Neuron (in vitro differentiated cells): ENCODE data around the gene OR9Q1.
"Not testable (repeated sequence)": the region's sequence is repeated elsewhere in the genome, so short reads cannot be mapped to it uniquely, and the experiment has no call there.

ENCODE experiments used
- H2AFZ ChIP-seq: one replicate; pipeline ENCODE4 v1.6.1; 2013; ENCODE audit warnings: low read depth, mild to moderate bottlenecking, inconsistent platforms, low read length, moderate library complexity
- H3K27me3 ChIP-seq: one replicate; pipeline ENCODE4 v1.6.1; 2013; ENCODE audit warnings: low read length; ENCODE audit not compliant: insufficient read depth
- H3K36me3 ChIP-seq: one replicate; pipeline ENCODE4 v1.6.1; 2013; ENCODE audit warnings: low read length; ENCODE audit not compliant: insufficient read depth
- H3K4me1 ChIP-seq: one replicate; pipeline ENCODE4 v1.6.1; 2013; ENCODE audit warnings: low read length; ENCODE audit not compliant: insufficient read depth
- H3K4me3 ChIP-seq: 2 replicates; pipeline ENCODE4 v1.5.1; 2013; ENCODE audit warnings: mild to moderate bottlenecking, low read length, moderate library complexity
- H3K9me3 ChIP-seq: one replicate; pipeline ENCODE4 v1.6.1; 2013; ENCODE audit warnings: low read length

The OR9Q1 gene

GRCh38 chr11:58023435-58023931 is at the start of gene OR9Q1:
Gene OR9Q1 (plus strand): TSS chr11:58023881. CDS start chr11:58179445, 155,564 bp downstream.
- H3K27me3 ChIP-seq = peaks cover 2% of the 10 kb centered on the region
- H3K4me3 ChIP-seq = no peak within 1 kb of the TSS
- H3K36me3 ChIP-seq = no peaks in the 10 kb centered on the region
- H3K9me3 ChIP-seq = no peaks in the 10 kb centered on the region
- no peak within 1 kb of the TSS for H2AFZ ChIP-seq
- H3K4me1 ChIP-seq = no peaks in the 10 kb centered on the region

- H3K4me1 ChIP-seq = no peaks in the 10 kb centered on the region
- H3K9me3 ChIP-seq = no peaks in the 10 kb centered on the region
- H2AFZ ChIP-seq = no peak overlapping the region
- no peaks in the 10 kb centered on the region for H3K36me3 ChIP-seq
- H3K4me3 ChIP-seq = no peak overlapping the region
- no peaks in the 10 kb centered on the region for H3K27me3 ChIP-seq
These were observed 49.5 kb upstream of the OR9Q1 start for GRCh38 chr11:57974132-57974531.

GRCh38 chr11:57974848-57975601 is 48.7 kb upstream of the OR9Q1 start:
- no peak overlapping the region for H3K4me3 ChIP-seq
- no peaks in the 10 kb centered on the region for H3K36me3 ChIP-seq
- H3K27me3 ChIP-seq = no peaks in the 10 kb centered on the region
- no peak overlapping the region for H2AFZ ChIP-seq
- H3K4me1 ChIP-seq = no peaks in the 10 kb centered on the region
- H3K9me3 ChIP-seq = no peaks in the 10 kb centered on the region

GRCh38 chr11:57977709-57978108 is 46.0 kb upstream of the OR9Q1 start:
- peaks cover 6% of the 10 kb centered on the region for H3K4me1 ChIP-seq
- H3K36me3 ChIP-seq = no peaks in the 10 kb centered on the region
- no peaks in the 10 kb centered on the region for H3K27me3 ChIP-seq
- no peak overlapping the region for H3K4me3 ChIP-seq
- H2AFZ ChIP-seq = no peak overlapping the region
- no peaks in the 10 kb centered on the region for H3K9me3 ChIP-seq

- Histone ChIP-seq H3K9me3 (no peaks in the 10 kb centered on the region), H2AFZ (no peak overlapping the region), H3K27me3 (no peaks in the 10 kb centered on the region), H3K4me3 (no peak overlapping the region), H3K4me1 (peaks cover 18% of the 10 kb centered on the region), H3K36me3 (no peaks in the 10 kb centered on the region)
These were observed 44.8 kb upstream of the OR9Q1 start for GRCh38 chr11:57978686-57979531.

GRCh38 chr11:57979532-57980079 is 44.1 kb upstream of the OR9Q1 start:
- no peaks in the 10 kb centered on the region for H3K36me3 ChIP-seq
- H3K9me3 ChIP-seq = no peaks in the 10 kb centered on the region
- no peak overlapping the region for H3K4me3 ChIP-seq
- H3K27me3 ChIP-seq = no peaks in the 10 kb centered on the region
- H2AFZ ChIP-seq = no peak overlapping the region
- peaks cover 18% of the 10 kb centered on the region for H3K4me1 ChIP-seq

GRCh38 chr11:57980201-57980600 is 43.5 kb upstream of the OR9Q1 start:
- peaks cover 18% of the 10 kb centered on the region for H3K4me1 ChIP-seq
- H3K27me3 ChIP-seq = no peaks in the 10 kb centered on the region
- no peaks in the 10 kb centered on the region for H3K36me3 ChIP-seq
- no peak overlapping the region for H2AFZ ChIP-seq
- no peak overlapping the region for H3K4me3 ChIP-seq
- no peaks in the 10 kb centered on the region for H3K9me3 ChIP-seq

GRCh38 chr11:57981536-57981935 is 42.1 kb upstream of the OR9Q1 start:
- Histone ChIP-seq H3K27me3 (no peaks in the 10 kb centered on the region), H2AFZ (no peak overlapping the region), H3K9me3 (no peaks in the 10 kb centered on the region), H3K4me1 (peaks cover 18% of the 10 kb centered on the region), H3K4me3 (no peak overlapping the region), H3K36me3 (no peaks in the 10 kb centered on the region)

GRCh38 chr11:57982776-57983175 is 40.9 kb upstream of the OR9Q1 start:
- Histone ChIP-seq H3K4me1 (peaks cover 18% of the 10 kb centered on the region), H2AFZ (peak overlapping the region; percentile 78), H3K4me3 (no peak overlapping the region), H3K9me3 (no peaks in the 10 kb centered on the region), H3K36me3 (no peaks in the 10 kb centered on the region), H3K27me3 (no peaks in the 10 kb centered on the region)

GRCh38 chr11:57983191-57983590 is 40.5 kb upstream of the OR9Q1 start:
- peak overlapping the region; percentile 78 for H2AFZ ChIP-seq
- H3K4me1 ChIP-seq = peaks cover 18% of the 10 kb centered on the region

GRCh38 chr11:57999523-57999922 is 24.2 kb upstream of the OR9Q1 start:
- H3K9me3 ChIP-seq = not testable (repeated sequence)

More at GRCh38 chr11:57983191-57983590, 40.5 kb upstream of the OR9Q1 start:
- Histone ChIP-seq H3K9me3 (no peaks in the 10 kb centered on the region), H3K27me3 (no peaks in the 10 kb centered on the region), H3K4me3 (no peak overlapping the region), H3K36me3 (no peaks in the 10 kb centered on the region)

GRCh38 chr11:58000021-58000420 is 23.7 kb upstream of the OR9Q1 start:
- not testable (repeated sequence) for H2AFZ ChIP-seq, H3K36me3 ChIP-seq, H3K27me3 ChIP-seq, H3K4me3 ChIP-seq, H3K4me1 ChIP-seq, H3K9me3 ChIP-seq

More at GRCh38 chr11:57999523-57999922, 24.2 kb upstream of the OR9Q1 start:
- H3K4me1 ChIP-seq, H3K4me3 ChIP-seq, H3K36me3 ChIP-seq, H3K27me3 ChIP-seq, H2AFZ ChIP-seq: not testable (repeated sequence)

- no peaks in the 10 kb centered on the region for H3K27me3 ChIP-seq
- no peaks in the 10 kb centered on the region for H3K36me3 ChIP-seq
- no peaks in the 10 kb centered on the region for H3K4me1 ChIP-seq
- H3K9me3 ChIP-seq = no peaks in the 10 kb centered on the region
- no peak overlapping the region for H3K4me3 ChIP-seq
- no peak overlapping the region for H2AFZ ChIP-seq
These were observed 23.0 kb upstream of the OR9Q1 start for GRCh38 chr11:58000699-58001098.
